GM18505 (cell line): Measurements from ENCODE around the gene CELF2.

ENCODE experiments used
- ATAC-seq: cut with Tn5 transposase; IDR thresholded peaks from one replicate; pipeline ENCODE4 v1.9.1; 2021; ENCODE audit not compliant: unreplicated experiment
- POLR2A ChIP-seq: IDR thresholded peaks from 4 replicates; pipeline ENCODE4 v1.6.1; 2011; ENCODE audit warnings: borderline replicate concordance; ENCODE audit not compliant: insufficient read depth, insufficient read length; ENCODE audit errors: extremely low read depth

CELF2 gene

GRCh38 chr10:11242443-11243387 lies 225.0 kb downstream of the CELF2 start:
- peak; percentile 59 for ATAC-seq
- peak; percentile 68 for TF ChIP-seq POLR2A

DNA sequence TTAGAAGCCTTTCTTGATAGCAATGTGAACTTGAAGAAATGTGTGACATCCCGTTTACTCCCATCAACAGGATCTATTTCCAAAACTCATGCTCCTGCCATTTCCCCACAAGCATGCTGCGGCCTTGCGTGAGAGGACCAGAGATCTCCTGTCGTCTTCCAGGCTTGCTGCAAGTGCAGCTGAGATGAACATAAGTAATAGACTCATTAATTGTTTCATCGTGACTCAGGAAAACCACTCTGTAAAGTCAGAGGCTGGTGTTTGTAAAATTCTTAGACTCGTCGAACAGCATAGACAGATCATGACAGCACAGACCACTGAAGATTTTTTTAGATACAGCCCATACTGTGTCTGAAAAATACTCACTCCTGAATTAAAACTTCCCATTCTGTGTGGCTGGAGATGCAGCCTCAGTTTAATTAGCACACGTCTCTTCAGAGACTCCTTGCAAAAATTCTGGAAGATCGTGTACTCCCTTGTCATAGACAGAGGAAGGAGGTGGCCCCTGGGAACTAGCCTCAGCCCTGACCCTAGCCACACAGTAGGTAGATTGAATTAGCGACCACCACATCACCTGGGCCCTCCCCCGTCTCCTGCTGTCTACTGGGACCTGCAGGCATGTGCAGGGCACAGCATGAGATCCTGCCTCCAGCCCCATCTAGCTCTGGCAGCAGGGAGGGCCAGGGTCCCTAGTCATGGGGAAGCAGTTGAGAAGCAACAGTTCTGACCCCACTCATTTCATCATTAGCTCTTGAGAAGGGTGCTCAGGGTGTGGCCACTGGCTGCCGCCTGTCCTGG lies 226.0 kb downstream of the CELF2 start:
- TF ChIP-seq POLR2A: no peak
- no peak for ATAC-seq

DNA sequence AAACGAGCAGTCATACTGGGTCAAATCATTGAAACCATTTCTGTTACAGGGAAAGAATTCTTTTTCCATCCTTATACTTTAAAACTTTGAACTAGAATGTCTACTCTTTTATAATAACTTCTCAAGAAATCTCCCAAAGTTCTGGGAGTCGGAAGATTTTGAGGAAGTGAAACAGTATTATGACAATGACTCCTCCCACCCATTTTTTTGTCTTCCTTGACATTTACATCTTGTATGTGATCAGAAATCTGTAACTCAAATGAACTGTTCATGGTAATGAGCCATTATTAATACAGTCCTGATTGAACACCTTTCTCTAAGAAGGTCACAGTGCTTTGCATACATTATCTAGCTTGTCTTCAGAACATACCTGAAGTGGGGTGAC lies 227.4 kb downstream of the CELF2 start:
- no peak for ATAC-seq
- no peak for TF ChIP-seq POLR2A

DNA sequence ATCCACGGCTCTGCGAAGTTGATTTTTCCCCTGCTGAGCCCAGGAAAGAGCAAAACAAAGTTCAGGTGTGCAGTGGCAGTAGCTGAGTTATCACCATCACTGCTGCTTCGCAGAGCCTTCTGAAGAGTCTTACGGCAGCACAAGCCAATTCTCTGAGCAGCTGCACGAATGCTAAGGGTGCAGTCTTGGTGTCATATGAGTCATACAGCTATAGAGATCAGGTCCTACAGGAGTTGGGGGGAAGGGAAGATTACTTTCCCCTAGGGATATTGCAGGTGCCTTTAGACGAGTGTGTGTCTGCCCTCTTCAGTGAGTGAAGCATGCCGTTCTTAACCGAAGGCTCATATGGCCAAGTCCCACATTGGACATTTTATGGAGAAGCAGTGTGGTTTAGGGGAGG lies 227.8 kb downstream of the CELF2 start:
- no peak for TF ChIP-seq POLR2A
- peak; percentile 50 for ATAC-seq

- no peak for ATAC-seq
- TF ChIP-seq POLR2A: no peak
Observed at GRCh38 chr10:11245981-11246590, 228.4 kb downstream of the CELF2 start.

DNA sequence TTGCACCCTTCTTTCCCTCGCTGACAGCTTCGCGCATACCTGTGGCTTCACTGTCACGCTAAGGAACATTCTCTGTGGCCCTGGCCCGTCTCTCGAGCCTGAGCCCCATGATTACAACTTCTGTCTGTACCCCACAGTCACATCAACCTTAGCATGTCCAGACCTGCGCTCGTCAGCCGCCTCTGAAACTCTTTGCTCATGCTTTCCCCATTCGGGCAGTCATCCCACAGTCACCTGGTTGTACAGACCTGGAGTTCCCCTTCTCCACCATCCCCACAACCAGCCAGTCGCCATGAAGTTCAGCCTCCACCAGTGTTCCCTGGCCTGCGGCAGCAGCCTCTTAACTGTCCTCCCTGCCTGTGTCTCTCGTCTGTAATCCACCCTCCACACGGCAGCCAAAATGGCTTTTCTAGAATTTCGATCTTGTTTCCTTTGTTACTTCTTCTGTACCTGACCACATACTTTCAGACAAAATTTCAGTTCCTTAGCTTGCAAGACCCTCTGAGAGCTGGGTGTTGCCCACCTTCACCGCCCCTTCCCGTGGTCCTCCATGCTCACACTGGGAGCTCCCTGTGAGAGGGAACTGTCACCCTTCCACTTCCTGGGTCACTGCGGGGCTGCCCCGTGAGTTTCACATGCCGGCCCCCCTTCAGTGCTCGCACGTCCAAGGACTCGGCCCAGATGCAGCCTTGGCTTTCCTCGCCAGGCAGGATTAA lies 229.2 kb downstream of the CELF2 start:
- ATAC-seq: no peak
- no peak for TF ChIP-seq POLR2A

- TF ChIP-seq POLR2A: peak; percentile 18
- ATAC-seq: no peak
Observed at GRCh38 chr10:11249152-11249807, 231.6 kb downstream of the CELF2 start.

GRCh38 chr10:11249808-11250195 lies 232.1 kb downstream of the CELF2 start:
- ATAC-seq: no peak

DNA sequence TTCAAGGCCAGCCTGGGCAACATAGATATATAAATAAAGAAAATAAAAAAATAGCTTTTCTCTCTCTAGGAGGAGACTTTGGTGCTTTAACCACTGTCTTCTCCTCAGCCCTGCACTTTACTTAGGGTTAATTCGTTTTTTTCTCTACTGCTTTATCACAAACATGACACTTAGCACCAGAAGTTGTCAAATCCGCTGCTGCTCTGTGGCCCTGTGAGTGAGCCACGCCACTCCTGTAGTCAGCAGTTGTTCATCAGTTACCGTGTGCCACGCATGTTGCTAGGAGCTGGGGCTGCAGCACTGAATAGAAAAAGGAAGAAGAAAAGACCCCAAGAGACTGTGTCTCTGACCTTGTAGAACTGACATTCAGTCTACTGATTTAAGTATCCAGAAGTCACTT lies 232.6 kb downstream of the CELF2 start:
- ATAC-seq: no peak
- no peak for TF ChIP-seq POLR2A

More at GRCh38 chr10:11249808-11250195, 232.1 kb downstream of the CELF2 start:
- TF ChIP-seq POLR2A: no peak

- TF ChIP-seq POLR2A: no peak
- ATAC-seq: no peak
Observed at GRCh38 chr10:11252887-11253286, 235.2 kb downstream of the CELF2 start.

DNA sequence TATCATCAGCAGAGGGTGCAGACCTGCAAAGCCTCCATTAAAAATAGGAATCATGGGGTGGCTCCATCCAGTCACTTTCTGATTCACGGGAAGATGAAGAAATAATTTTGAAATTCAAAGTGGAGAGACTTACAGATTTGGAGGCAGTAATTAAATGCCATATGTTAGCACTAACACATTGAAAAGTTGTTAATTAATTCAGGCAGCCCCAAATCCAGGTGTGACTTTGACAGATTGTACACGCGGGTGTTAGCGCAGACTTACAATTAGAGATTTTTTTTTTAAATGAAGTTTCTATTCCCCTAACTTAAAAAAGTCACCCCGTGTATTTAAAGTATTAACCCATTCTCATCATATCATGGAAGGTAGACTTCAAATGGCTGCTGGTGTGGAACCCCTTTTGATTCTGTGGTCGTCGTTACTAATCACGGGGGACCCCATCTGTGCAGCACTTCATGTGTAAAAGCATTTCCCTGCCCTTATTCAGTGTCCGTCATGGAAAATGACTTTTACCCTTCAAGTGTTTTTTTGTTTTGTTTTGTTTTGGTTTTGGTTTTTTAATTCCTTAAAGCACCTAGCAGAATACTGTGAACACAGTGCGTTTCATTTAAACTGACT lies 235.8 kb downstream of the CELF2 start:
- no peak for TF ChIP-seq POLR2A
- ATAC-seq: no peak

DNA sequence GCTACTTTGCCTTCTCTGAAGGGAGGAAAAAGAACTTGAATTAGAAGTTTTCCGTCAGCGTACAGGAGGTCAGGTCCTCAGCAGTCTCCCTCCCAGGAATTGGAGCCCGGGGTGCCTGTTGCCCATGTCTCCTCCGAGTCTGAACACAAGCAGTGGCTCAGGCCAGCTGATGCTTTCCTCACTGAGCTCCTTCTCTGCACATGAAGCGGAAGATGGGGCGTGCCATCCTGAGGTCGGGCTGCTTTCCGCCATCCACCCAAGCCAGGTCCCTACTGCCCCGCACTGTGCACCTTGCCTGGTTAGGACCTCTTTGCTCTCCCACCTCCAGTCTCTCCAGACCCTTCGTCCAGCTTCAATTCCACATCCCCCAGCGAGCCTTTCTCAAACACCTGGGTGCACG lies 237.5 kb downstream of the CELF2 start:
- peak; percentile 25 for TF ChIP-seq POLR2A
- no peak for ATAC-seq
